Measurements from ENCODE around the gene MAP2K6.

The MAP2K6 gene

DNA sequence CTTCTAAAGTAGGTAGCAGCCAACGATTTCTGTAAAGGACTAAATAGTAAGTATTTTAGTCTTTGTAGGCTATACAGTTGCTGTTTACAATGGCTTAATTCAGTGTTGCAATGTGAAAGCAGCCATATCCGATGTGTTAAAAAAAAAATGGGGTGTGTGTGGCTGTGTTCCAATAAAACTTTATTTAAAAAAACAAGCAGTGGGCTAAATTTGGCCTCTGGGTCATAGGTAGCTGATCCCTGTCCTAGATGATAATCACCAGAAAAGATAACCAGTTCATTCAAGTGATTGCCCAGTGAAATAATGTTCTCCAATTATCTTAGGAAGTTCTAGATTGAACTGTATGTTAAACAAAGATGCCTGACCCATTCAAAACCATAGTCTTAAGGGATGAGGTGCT lies 124.3 kb downstream of the MAP2K6 start:
- TF ChIP-seq, protein P1, sequence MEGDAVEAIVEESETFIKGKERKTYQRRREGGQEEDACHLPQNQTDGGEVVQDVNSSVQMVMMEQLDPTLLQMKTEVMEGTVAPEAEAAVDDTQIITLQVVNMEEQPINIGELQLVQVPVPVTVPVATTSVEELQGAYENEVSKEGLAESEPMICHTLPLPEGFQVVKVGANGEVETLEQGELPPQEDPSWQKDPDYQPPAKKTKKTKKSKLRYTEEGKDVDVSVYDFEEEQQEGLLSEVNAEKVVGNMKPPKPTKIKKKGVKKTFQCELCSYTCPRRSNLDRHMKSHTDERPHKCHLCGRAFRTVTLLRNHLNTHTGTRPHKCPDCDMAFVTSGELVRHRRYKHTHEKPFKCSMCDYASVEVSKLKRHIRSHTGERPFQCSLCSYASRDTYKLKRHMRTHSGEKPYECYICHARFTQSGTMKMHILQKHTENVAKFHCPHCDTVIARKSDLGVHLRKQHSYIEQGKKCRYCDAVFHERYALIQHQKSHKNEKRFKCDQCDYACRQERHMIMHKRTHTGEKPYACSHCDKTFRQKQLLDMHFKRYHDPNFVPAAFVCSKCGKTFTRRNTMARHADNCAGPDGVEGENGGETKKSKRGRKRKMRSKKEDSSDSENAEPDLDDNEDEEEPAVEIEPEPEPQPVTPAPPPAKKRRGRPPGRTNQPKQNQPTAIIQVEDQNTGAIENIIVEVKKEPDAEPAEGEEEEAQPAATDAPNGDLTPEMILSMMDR (IDR thresholded peaks at IDR 0.05; ENCODE audit: extremely low read depth, missing control alignments), result no peak
- DNase-seq (ENCODE audit: low spot score), result no peak

DNA sequence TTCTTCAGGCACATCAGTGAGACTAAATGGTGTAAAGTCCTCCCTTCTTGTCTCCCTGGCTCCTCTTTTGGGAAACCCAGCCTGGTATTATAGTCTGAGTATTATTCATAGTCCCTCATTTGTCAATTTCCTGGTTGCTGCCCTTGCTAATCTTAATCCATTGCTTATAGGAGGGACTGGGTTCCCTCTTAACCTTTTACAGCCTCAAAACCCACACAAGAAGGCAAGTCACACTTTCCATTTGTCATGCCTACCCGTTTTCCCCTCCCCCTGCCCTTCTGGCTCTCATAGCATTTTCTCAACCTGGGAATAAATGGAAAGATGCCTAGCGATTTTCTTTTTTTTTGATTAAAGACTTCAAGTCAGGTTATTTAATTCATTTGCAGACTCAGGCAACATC lies 124.8 kb downstream of the MAP2K6 start:
- DNase-seq (ENCODE audit: low spot score), result no peak
- TF ChIP-seq, protein P1 (IDR thresholded peaks at IDR 0.05; ENCODE audit: extremely low read depth, missing control alignments), result no peak

DNA sequence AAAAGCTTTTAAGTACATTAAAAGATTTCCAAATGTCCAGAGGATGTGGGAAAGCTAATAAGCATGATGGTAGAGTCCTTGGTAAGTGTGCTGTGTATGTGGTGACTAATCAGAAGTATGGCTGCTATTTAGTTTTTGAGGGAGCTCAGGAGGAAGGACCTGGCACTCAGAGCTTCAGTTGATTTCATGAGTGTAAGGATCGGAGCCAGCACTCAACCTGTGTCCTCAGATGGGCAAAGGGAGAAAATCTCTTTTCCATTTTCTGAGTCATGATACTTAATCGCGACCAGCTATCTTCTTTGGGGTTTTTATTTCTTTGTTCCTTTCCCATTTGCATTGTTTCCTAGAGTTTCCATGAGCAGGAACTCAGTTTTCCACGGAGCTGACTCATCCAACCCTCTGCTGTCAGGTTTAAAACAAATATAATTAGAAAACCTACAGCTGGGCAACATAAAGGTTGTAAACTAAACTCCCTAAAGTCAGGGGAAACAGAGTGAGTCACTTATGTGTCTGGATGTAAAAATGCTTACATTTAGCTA lies 125.4 kb downstream of the MAP2K6 start:
- DNase-seq (ENCODE audit: low spot score), result no peak
- TF ChIP-seq, protein P1 (IDR thresholded peaks at IDR 0.05; ENCODE audit: extremely low read depth, missing control alignments), result no peak

DNA sequence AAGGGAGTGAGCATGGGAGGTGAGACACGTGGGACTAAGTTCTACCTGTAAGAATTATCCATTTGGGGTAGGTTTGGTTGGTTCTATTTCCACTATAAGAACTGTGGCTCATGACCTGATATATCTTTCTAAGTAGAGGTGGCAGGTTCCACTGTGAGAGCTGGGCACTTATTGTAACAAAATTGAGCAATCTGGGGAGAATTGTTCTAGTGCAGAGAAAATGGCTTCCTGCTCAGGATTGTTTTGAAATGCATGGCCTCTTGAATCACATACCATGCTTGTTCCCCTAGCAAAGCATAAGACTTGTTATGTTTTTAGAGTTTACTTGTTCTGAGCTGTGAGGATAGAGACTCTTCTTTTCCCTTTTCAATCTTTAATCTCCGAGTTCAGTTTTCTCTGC lies 125.9 kb downstream of the MAP2K6 start:
- DNase-seq (ENCODE audit: low spot score), result no peak
- TF ChIP-seq, protein P1 (IDR thresholded peaks at IDR 0.05; ENCODE audit: extremely low read depth, missing control alignments), result no peak

DNA sequence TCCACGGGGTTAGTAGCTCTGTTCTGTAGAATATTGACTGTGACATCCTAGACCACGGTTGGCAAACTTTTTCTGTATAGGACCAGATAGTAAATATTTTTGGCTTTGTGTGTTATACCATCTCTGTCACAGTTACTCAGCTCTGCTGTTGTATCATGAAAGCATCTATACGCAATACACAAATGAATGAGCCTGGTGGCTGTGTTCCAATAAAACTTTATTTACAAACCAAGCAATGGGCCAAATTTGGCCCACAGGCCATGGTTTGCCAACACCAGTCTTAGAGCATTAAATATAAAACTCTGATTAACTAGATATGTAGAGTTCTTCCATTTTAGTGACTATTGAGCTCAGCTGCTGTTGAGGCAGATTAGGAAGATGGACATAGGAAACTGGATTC lies 132.7 kb downstream of the MAP2K6 start:
- TF ChIP-seq, protein P1 (IDR thresholded peaks at IDR 0.05; ENCODE audit: extremely low read depth, missing control alignments), result no peak
- no peak for DNase-seq (ENCODE audit: low spot score)

DNA sequence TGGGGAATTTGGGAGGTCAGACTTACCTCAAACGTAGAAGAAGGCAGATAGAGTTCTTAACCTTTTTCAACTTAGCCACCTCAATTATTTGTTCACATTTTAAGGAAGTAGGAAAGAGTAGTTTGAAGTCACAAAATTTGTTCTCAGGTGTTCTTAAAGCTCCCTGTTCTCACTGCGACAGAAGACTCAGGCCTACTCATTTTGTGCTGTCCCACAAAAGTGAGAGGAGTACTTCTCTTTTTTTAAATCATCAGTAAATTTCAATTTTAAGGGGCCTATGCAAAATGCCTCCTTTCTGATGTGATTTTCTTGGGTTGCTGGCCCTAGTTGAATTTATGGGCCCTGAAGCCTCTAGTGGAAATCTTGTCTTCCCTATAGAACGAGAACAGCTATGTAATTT lies 133.4 kb downstream of the MAP2K6 start:
- TF ChIP-seq, protein P1 (IDR thresholded peaks at IDR 0.05; ENCODE audit: extremely low read depth, missing control alignments), result no peak
- DNase-seq (ENCODE audit: low spot score), result peak; percentile 13

DNA sequence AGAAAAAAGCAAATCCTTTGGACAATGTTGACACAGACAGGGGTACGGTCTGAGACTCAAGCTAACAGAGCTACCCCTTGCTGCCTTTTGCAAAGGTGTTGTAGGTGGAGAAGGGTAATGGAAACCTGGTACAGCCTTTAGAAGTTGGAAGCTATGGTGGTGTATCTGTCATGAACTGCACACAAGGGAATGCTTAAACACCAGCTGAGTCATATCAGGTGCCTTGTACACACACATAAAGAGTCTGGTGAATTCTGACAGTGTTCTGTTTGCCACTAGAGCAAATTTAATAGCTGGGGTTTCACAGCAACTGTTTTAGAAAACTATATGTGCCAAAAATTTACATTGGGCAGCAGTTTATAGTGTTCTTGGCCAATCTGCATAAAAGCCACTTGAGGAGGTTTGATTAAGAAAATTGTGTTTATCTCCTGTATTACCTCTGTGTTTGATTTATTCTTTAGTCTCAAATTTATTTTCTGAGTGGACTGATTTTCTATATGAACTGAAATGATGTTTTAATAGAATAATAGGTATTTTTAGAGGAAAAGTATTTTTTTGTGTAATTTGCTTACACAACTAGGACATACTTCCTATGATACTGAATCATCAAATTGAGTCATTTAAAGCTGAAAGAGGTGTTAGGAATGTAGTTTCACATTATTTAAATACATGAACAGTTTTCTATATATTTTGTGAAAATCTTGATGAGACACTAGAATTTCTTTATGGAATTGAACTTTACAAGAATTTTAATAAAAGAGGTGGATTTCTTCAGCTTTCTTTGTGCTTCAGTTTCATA lies 136.9 kb downstream of the MAP2K6 start:
- TF ChIP-seq, protein P1 (IDR thresholded peaks at IDR 0.05; ENCODE audit: extremely low read depth, missing control alignments), result no peak
- DNase-seq (ENCODE audit: low spot score), result no peak
